Cardiac muscle cell (in vitro differentiated cells and primary cell): ENCODE data around the gene SLC44A5. TPM values are rescaled to one million over a fixed set of nuclear protein-coding genes. Genes with fewer than 3 reads are reported as not detected.

ENCODE experiments used
- DNase-seq, 2 donors: peaks; one replicate each; pipeline versions ENCODE4 v3.0.0 to v3.0.0-alpha.2; 2010 to 2017; ENCODE audit warnings: low read depth in 1 of 2, low spot score in 1 of 2
- H3K27ac ChIP-seq: fragments of 200-600 bp; sonication (generic); 2 replicates; pipeline ENCODE4 v1.5.1; 2016
- H3K27me3 ChIP-seq: fragments of 200-600 bp; sonication (generic); 2 replicates; pipeline ENCODE4 v1.6.0; 2016; ENCODE audit warnings: control low read depth
- H3K36me3 ChIP-seq: fragments of 200-600 bp; sonication (generic); 2 replicates; pipeline ENCODE4 v1.5.1; 2016; ENCODE audit warnings: control low read depth
- H3K4me1 ChIP-seq: fragments of 200-600 bp; sonication (generic); 2 replicates; pipeline ENCODE4 v1.8.1; 2017; ENCODE audit warnings: low read depth, mild to moderate bottlenecking, mixed run types
- H3K4me3 ChIP-seq: fragments of 200-600 bp; sonication (generic); 2 replicates; pipeline ENCODE4 v1.5.1; 2016; ENCODE audit warnings: mild to moderate bottlenecking
- H3K9me3 ChIP-seq: fragments of 200-600 bp; sonication (generic); 2 replicates; pipeline ENCODE4 v1.5.1; 2017; ENCODE audit warnings: low read depth, mild to moderate bottlenecking, control low read depth
- CTCF ChIP-seq: IDR thresholded peaks from 2 replicates; pipeline ENCODE4 v1.5.1; 2012; ENCODE audit warnings: low read depth, mild to moderate bottlenecking, low read length
- polyA plus RNA-seq: library from polyadenylated mRNA; unstranded; fragments of >200 nt; fragmentation: Nextera tagmentation; extraction: Ambion mirVana; gene quantifications from 2 replicates; pipeline ENCODE4 v1.2.1, GENCODE V29; 2016
- total RNA-seq: library from RNA; depleted of rRNA; stranded (reverse); fragments of >200 nt; gene quantifications from 2 replicates; pipeline ENCODE4 v1.2.3, GENCODE V29; 2016

SLC44A5 gene
- total and polyA plus RNA-seq, 2 experiments from 2014 or later, result 6.9 to 11.1 TPM

GRCh38 chr1:75449998-75450397 is 160.9 kb downstream of the SLC44A5 start:
- no peaks in the 10 kb centered on the region for H3K9me3 ChIP-seq
- H3K27ac ChIP-seq, result no peak overlapping the region
- H3K4me1 ChIP-seq, result no peaks in the 10 kb centered on the region
- no peak for TF ChIP-seq CTCF
- H3K27me3 ChIP-seq, result no peaks in the 10 kb centered on the region
- H3K36me3 ChIP-seq, result no peaks in the 10 kb centered on the region
- H3K4me3 ChIP-seq, result no peak overlapping the region
- no peak for DNase-seq

GRCh38 chr1:75444220-75444619 is 166.7 kb downstream of the SLC44A5 start:
- no peak overlapping the region for H3K4me3 ChIP-seq
- no peak for TF ChIP-seq CTCF
- H3K4me1 ChIP-seq, result no peaks in the 10 kb centered on the region
- no peak for DNase-seq
- H3K9me3 ChIP-seq, result no peaks in the 10 kb centered on the region
- no peak overlapping the region for H3K27ac ChIP-seq
- H3K36me3 ChIP-seq, result no peaks in the 10 kb centered on the region
- no peaks in the 10 kb centered on the region for H3K27me3 ChIP-seq

DNA sequence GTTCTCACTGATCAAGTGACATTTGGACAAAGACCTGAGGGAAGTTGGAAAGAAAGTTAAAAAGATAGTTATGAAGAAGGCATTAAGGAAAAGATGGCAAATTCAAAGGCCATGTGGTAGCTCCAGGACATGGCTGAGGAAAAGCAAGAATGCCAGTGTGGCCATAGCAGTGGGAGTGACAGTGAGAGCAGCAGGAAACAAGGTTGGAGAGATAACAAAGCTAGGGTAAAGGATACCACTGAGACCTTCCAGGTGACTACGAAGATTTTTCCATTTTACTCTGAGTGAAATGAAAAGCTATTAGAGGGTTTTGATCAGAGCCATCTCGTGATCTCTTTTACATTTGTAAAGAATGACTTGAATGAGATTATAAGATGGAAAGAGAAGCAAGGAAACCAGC is 170.6 kb downstream of the SLC44A5 start:
- Histone ChIP-seq H3K27ac (no peak overlapping the region), H3K27me3 (no peaks in the 10 kb centered on the region), H3K36me3 (no peaks in the 10 kb centered on the region), H3K4me3 (no peak overlapping the region), H3K9me3 (no peaks in the 10 kb centered on the region), H3K4me1 (no peaks in the 10 kb centered on the region)
- TF ChIP-seq CTCF, result no peak
- no peak for DNase-seq

DNA sequence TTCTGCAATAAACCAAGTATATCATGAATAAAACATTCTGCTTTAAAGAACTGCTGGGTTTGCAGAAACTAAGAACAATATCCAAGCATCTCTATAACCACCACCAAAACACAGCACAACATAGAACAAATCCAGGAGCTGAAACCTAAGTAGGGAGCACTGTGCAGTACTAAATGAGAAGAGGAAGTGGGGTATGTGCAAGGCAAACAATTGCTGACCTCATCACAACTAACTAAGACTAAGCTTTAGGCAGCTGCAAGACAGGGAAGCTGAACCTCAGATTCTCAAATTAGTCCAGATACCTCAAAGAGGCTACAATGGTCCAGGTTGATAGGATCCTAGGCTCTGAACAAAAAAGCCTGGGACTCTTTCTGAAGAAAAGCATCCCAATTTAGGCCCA is 172.6 kb downstream of the SLC44A5 start:
- H3K27ac ChIP-seq, result no peak overlapping the region
- no peak for TF ChIP-seq CTCF
- no peaks in the 10 kb centered on the region for H3K36me3 ChIP-seq
- H3K9me3 ChIP-seq, result no peaks in the 10 kb centered on the region
- H3K27me3 ChIP-seq, result no peaks in the 10 kb centered on the region
- DNase-seq, result no peak
- no peak overlapping the region for H3K4me3 ChIP-seq
- H3K4me1 ChIP-seq, result no peaks in the 10 kb centered on the region

DNA sequence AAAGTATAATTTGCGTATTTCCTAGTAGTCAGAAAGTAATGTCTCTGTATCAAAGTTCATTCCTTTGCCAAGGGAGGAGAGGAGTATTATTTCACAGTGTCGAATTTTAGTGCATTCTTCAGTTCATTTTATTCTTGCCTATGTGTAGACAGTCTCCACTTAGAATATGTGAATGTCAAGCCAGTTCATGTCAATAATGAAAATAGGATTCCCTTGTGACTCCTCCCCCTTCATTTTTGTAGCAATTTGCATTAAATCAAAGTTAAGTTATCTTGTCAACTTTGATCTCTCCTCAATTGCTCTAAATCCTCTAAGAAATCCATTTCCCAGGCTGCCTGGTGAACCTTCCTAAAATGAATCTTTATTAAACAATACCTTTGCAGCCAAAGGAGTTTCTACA is 179.1 kb downstream of the SLC44A5 start:
- no peak overlapping the region for H3K4me3 ChIP-seq
- DNase-seq, result no peak
- no peak overlapping the region for H3K27ac ChIP-seq
- H3K27me3 ChIP-seq, result no peaks in the 10 kb centered on the region
- no peaks in the 10 kb centered on the region for H3K4me1 ChIP-seq
- H3K9me3 ChIP-seq, result no peaks in the 10 kb centered on the region
- no peak for TF ChIP-seq CTCF
- H3K36me3 ChIP-seq, result no peaks in the 10 kb centered on the region

GRCh38 chr1:75430526-75430925 is 180.4 kb downstream of the SLC44A5 start:
- H3K27ac ChIP-seq, result no peak overlapping the region
- no peaks in the 10 kb centered on the region for H3K27me3 ChIP-seq
- no peaks in the 10 kb centered on the region for H3K4me1 ChIP-seq
- no peak for DNase-seq
- no peaks in the 10 kb centered on the region for H3K9me3 ChIP-seq
- no peaks in the 10 kb centered on the region for H3K36me3 ChIP-seq
- no peak overlapping the region for H3K4me3 ChIP-seq
- no peak for TF ChIP-seq CTCF
